ENCODE results near the gene COLQ.

DNA sequence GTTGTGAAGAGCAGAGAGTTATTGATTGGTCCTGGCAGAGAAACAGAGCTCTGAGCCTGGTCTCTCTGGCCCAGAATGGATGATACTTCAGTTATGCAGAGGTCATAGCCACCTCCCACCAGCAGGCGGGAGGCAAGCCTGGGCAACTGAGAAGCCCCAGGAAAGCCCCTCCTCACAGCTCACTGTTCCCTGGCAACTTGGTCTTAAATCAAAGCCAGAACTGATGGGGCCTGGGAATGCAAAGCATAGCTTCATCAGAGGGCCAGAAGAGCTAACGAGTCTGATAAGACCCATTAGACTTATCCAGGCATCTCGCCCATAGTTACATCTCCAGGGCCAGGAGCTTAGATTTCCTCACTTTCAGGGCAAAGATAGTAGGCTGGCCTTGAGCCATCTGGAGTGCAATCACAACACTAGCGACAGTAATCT is 5.5 kb upstream of the COLQ start:
- TF ChIP-seq POLR2A (IDR thresholded peaks at IDR 0.05; ENCODE audit: low read length) (no peak), GATA1 (IDR thresholded peaks at IDR 0.05; ENCODE audit: low read depth, low read length) (no peak)
